Activated CD4-positive, alpha-beta memory T cell treated with anti-CD3 and anti-CD28 coated beads for 36 hours (primary cell): ENCODE measurements around the gene CYP3A5. TPM values are rescaled to one million over a fixed set of nuclear protein-coding genes. Genes with fewer than 3 reads are reported as not detected.
A peak's percentile ranks its signal among the peaks of the same experiment; 100 is the strongest.
"Not testable (repeated sequence)": the region's sequence is repeated elsewhere in the genome, so short reads cannot be mapped to it uniquely, and the experiment has no call there.

Source experiments
- CTCF ChIA-PET: fragments of 350-600 bp; sonication (Branson Sonifier 250); formaldehyde crosslinking; loops from one replicate; lab custom pipeline; 2021; ENCODE audit warnings: antibody characterized with exemption, inconsistent platforms; lab: Charles Lee
- POLR2A ChIA-PET: fragments of 350-600 bp; sonication (Branson Sonifier 250); formaldehyde crosslinking; loops from one replicate; lab custom pipeline; 2021; ENCODE audit warnings: antibody characterized with exemption; lab: Charles Lee
- DNase-seq: peaks from one replicate; pipeline ENCODE4 v3.0.0-alpha.2; 2020
- H3K27ac Mint-ChIP-seq: one replicate; pipeline ENCODE4 v1.8.0; 2021; ENCODE audit warnings: mixed read lengths
- H3K27me3 Mint-ChIP-seq: one replicate; pipeline ENCODE4 v1.8.0; 2021; ENCODE audit warnings: mixed read lengths
- H3K36me3 Mint-ChIP-seq: one replicate; pipeline ENCODE4 v1.8.0; 2021; ENCODE audit warnings: mixed read lengths
- H3K4me1 Mint-ChIP-seq: one replicate; pipeline ENCODE4 v1.8.0; 2021; ENCODE audit warnings: low read depth, mixed read lengths
- H3K4me3 Mint-ChIP-seq: one replicate; pipeline ENCODE4 v1.8.0; 2021; ENCODE audit warnings: mild to moderate bottlenecking, mixed read lengths
- H3K9me3 Mint-ChIP-seq: one replicate; pipeline ENCODE4 v1.8.0; 2021; ENCODE audit warnings: mixed read lengths
- intact Hi-C: fragments of 100-400 bp; cut with micrococcal nuclease; formaldehyde crosslinking; loops from one replicate; pipeline ENCODE4 v1.15.1; 2023
- total RNA-seq, 2 experiments: library from RNA; stranded (reverse); gene quantifications; one replicate each; pipeline ENCODE4 v1.2.3, GENCODE V29; 2021

Gene CYP3A5
- total RNA-seq, 2 experiments from 2014 or later = not detected

- ChIA-PET CTCF (no interaction called here), POLR2A (no interaction called here)
- no peak for DNase-seq
- Mint-ChIP-seq H3K27ac (no peak overlapping the region), H3K27me3 (no peaks in the 10 kb centered on the region), H3K9me3 (peaks cover 7% of the 10 kb centered on the region), H3K4me1 (peaks cover 5% of the 10 kb centered on the region), H3K4me3 (no peak overlapping the region), H3K36me3 (peaks cover 10% of the 10 kb centered on the region)
- intact Hi-C loops = no loop called here
These were observed 28.5 kb downstream of the CYP3A5 start for GRCh38 chr7:99651290-99651689.

- H3K36me3 Mint-ChIP-seq = peaks cover 19% of the 10 kb centered on the region
- ChIA-PET CTCF (no interaction called here), POLR2A (interaction anchor here (0.5 kb wide), 1 partner anchor 595 kb away, joined by 4 read pairs; no protein-coding TSS in a partner anchor)
- peak; percentile 21 for DNase-seq
- intact Hi-C loops = no loop called here
- no peak overlapping the region for H3K4me3 Mint-ChIP-seq
- peaks cover 5% of the 10 kb centered on the region for H3K4me1 Mint-ChIP-seq
- no peaks in the 10 kb centered on the region for H3K27me3 Mint-ChIP-seq
- H3K9me3 Mint-ChIP-seq = no peaks in the 10 kb centered on the region
- no peak overlapping the region for H3K27ac Mint-ChIP-seq
These were observed 31.0 kb downstream of the CYP3A5 start for GRCh38 chr7:99648843-99649242.

- no peaks in the 10 kb centered on the region for H3K27me3 Mint-ChIP-seq
- CTCF ChIA-PET = no interaction called here
- intact Hi-C loops = no loop called here
- H3K4me3 Mint-ChIP-seq = no peak overlapping the region
- no peaks in the 10 kb centered on the region for H3K9me3 Mint-ChIP-seq
- H3K36me3 Mint-ChIP-seq = peaks cover 21% of the 10 kb centered on the region
- no peak for DNase-seq
- POLR2A ChIA-PET = no interaction called here
- H3K4me1 Mint-ChIP-seq = peaks cover 13% of the 10 kb centered on the region
- no peak overlapping the region for H3K27ac Mint-ChIP-seq
These were observed 34.2 kb downstream of the CYP3A5 start for GRCh38 chr7:99645590-99645989.

GRCh38 chr7:99644431-99644830 lies 35.4 kb downstream of the CYP3A5 start:
- CTCF ChIA-PET = no interaction called here
- Mint-ChIP-seq H3K27me3 (no peaks in the 10 kb centered on the region), H3K9me3 (no peaks in the 10 kb centered on the region), H3K27ac (no peak overlapping the region), H3K36me3 (peaks cover 21% of the 10 kb centered on the region), H3K4me3 (no peak overlapping the region), H3K4me1 (peaks cover 13% of the 10 kb centered on the region)
- no peak for DNase-seq
- intact Hi-C loops = no loop called here
- POLR2A ChIA-PET = no interaction called here

- intact Hi-C loops = no loop called here
- POLR2A ChIA-PET = no interaction called here
- no peak overlapping the region for H3K27ac Mint-ChIP-seq
- H3K4me3 Mint-ChIP-seq = no peak overlapping the region
- DNase-seq = no peak
- H3K9me3 Mint-ChIP-seq = no peaks in the 10 kb centered on the region
- peaks cover 11% of the 10 kb centered on the region for H3K4me1 Mint-ChIP-seq
- peaks cover 23% of the 10 kb centered on the region for H3K36me3 Mint-ChIP-seq
- H3K27me3 Mint-ChIP-seq = no peaks in the 10 kb centered on the region
- CTCF ChIA-PET = no interaction called here
These were observed 36.3 kb downstream of the CYP3A5 start for GRCh38 chr7:99643464-99643863.

- DNase-seq = no peak
- intact Hi-C loops = no loop called here
- Mint-ChIP-seq H3K4me1 (peaks cover 26% of the 10 kb centered on the region), H3K27me3 (no peaks in the 10 kb centered on the region), H3K27ac (no peak overlapping the region), H3K4me3 (no peak overlapping the region), H3K9me3 (no peaks in the 10 kb centered on the region), H3K36me3 (peaks cover 31% of the 10 kb centered on the region)
- ChIA-PET CTCF (no interaction called here), POLR2A (no interaction called here)
These were observed 37.8 kb downstream of the CYP3A5 start for GRCh38 chr7:99642027-99642426.

GRCh38 chr7:99639267-99639666 lies 40.5 kb downstream of the CYP3A5 start:
- no peak for DNase-seq
- CTCF ChIA-PET = no interaction called here
- intact Hi-C loops = loop anchor here (10.0 kb wide), 2 partner anchors 106 to 276 kb away; partner anchors contain the start of gene TRIM4
- Mint-ChIP-seq H3K27ac (no peak overlapping the region), H3K4me3 (no peak overlapping the region), H3K36me3 (peaks cover 16% of the 10 kb centered on the region), H3K4me1 (peaks cover 32% of the 10 kb centered on the region), H3K27me3 (no peaks in the 10 kb centered on the region), H3K9me3 (no peaks in the 10 kb centered on the region)
- POLR2A ChIA-PET = no interaction called here

GRCh38 chr7:99638731-99639130 lies 41.1 kb downstream of the CYP3A5 start:
- Mint-ChIP-seq H3K27me3 (no peaks in the 10 kb centered on the region), H3K27ac (peak overlapping the region; percentile 86), H3K36me3 (peaks cover 14% of the 10 kb centered on the region), H3K4me1 (peaks cover 32% of the 10 kb centered on the region), H3K4me3 (no peak overlapping the region), H3K9me3 (no peaks in the 10 kb centered on the region)
- CTCF ChIA-PET = no interaction called here
- POLR2A ChIA-PET = no interaction called here
- DNase-seq = no peak
- intact Hi-C loops = loop anchor here (10.0 kb wide), 2 partner anchors 106 to 276 kb away; partner anchors contain the start of gene TRIM4

GRCh38 chr7:99637414-99637813 lies 42.4 kb downstream of the CYP3A5 start:
- H3K9me3 Mint-ChIP-seq, DNase-seq, CTCF ChIA-PET, POLR2A ChIA-PET, H3K4me3 Mint-ChIP-seq, H3K27me3 Mint-ChIP-seq: not testable (repeated sequence)
- Mint-ChIP-seq H3K4me1 (peaks cover 32% of the 10 kb centered on the region), H3K27ac (peak overlapping the region; percentile 86), H3K36me3 (peaks cover 15% of the 10 kb centered on the region)
- intact Hi-C loops = loop anchor here (2.0 to 10.0 kb wide), 3 partner anchors 107 to 277 kb away; partner anchors contain the start of gene TRIM4

- Mint-ChIP-seq H3K27me3 (no peaks in the 10 kb centered on the region), H3K4me1 (peaks cover 22% of the 10 kb centered on the region), H3K36me3 (peaks cover 44% of the 10 kb centered on the region), H3K9me3 (no peaks in the 10 kb centered on the region), H3K4me3 (no peak overlapping the region), H3K27ac (peak overlapping the region; percentile 72)
- intact Hi-C loops = loop anchor here (10.0 kb wide), 2 partner anchors 113 to 283 kb away; partner anchors contain the start of gene TRIM4
- peak; percentile 60 for DNase-seq
- CTCF ChIA-PET = interaction anchor here (0.6 to 1.8 kb wide), 5 partner anchors 15 to 495 kb away, joined by 3 to 6 read pairs (median 3); partner anchors contain the start of genes MBLAC1 and ZSCAN25
- POLR2A ChIA-PET = interaction anchor here (1.7 kb wide), 1 partner anchor 15 kb away, joined by 5 read pairs; the partner anchor contains the start of gene ZSCAN25
These were observed 48.3 kb downstream of the CYP3A5 start for GRCh38 chr7:99631295-99632109.

- Mint-ChIP-seq H3K9me3 (no peaks in the 10 kb centered on the region), H3K36me3 (peaks cover 57% of the 10 kb centered on the region), H3K4me1 (peaks cover 32% of the 10 kb centered on the region), H3K27me3 (no peaks in the 10 kb centered on the region), H3K27ac (no peak overlapping the region), H3K4me3 (no peak overlapping the region)
- intact Hi-C loops = loop anchor here (10.0 kb wide), 2 partner anchors 115 to 285 kb away; partner anchors contain the start of gene TRIM4
- ChIA-PET CTCF (interaction anchor here (1.5 kb wide), 1 partner anchor 14 kb away, joined by 4 read pairs; no protein-coding TSS in a partner anchor), POLR2A (no interaction called here)
- no peak for DNase-seq
These were observed 50.2 kb downstream of the CYP3A5 start for GRCh38 chr7:99629643-99630042.
